ENCODE measurements around the gene RPL29. TPM values are rescaled to one million over a fixed set of nuclear protein-coding genes. Genes with fewer than 3 reads are reported as not detected.

Gene RPL29
- total RNA-seq, 2 experiments from 2014 or later: 1,843 to 1,901 TPM

GRCh38 chr3:51970606-51971300 is 24.9 kb downstream of the RPL29 start:
- Mint-ChIP-seq H3K4me3 (peak overlapping the region; percentile 67), H3K9me3 (no peaks in the 10 kb centered on the region), H3K36me3 (ENCODE audit: low read depth) (peaks cover 15% of the 10 kb centered on the region), H3K4me1 (ENCODE audit: low read depth) (peaks cover 55% of the 10 kb centered on the region), H3K27me3 (no peaks in the 10 kb centered on the region), H3K27ac (peak overlapping the region; percentile 42)
- CTCF ChIA-PET: interaction anchor here (1.1 to 4.7 kb wide), 2 partner anchors 12 to 13 kb away, joined by 3 to 46 read pairs; partner anchors contain the start of gene ACY1
- Histone ChIP-seq H3K36me3 (ENCODE audit: insufficient read depth, low read length) (no peaks in the 10 kb centered on the region), H3K9me3 (ENCODE audit: control insufficient read depth in 1 of 2, insufficient read depth in 1 of 2, low read length in 2 of 2) (no peaks in the 10 kb centered on the region), H3K4me1 (ENCODE audit: insufficient read depth, low read length) (peaks cover 61% of the 10 kb centered on the region), H3K4me3 (ENCODE audit: low read length) (no peak overlapping the region), H3K27ac (ENCODE audit: low read depth in 1 of 2, low read length in 2 of 2) (no peak overlapping the region), H3K27me3 (ENCODE audit: control insufficient read depth in 1 of 2, insufficient read depth in 2 of 2, low read length in 2 of 2) (no peaks in the 10 kb centered on the region)
- DNase-seq: no peak
- no peak for TF ChIP-seq CTCF (IDR thresholded peaks at IDR 0.05)
- POLR2A ChIA-PET: interaction anchor here (1.7 to 1.8 kb wide), 2 partner anchors 12 to 29 kb away, joined by 5 to 6 read pairs; partner anchors contain the start of genes PARP3 and RRP9
- no peak for ATAC-seq (ENCODE audit: poor library complexity)
- intact Hi-C loops (cut with DNase I, micrococcal nuclease): no loop called here

- Histone ChIP-seq H3K27me3 (ENCODE audit: control insufficient read depth in 1 of 2, insufficient read depth in 2 of 2, low read length in 2 of 2) (no peaks in the 10 kb centered on the region), H3K27ac (ENCODE audit: low read depth in 1 of 2, low read length in 2 of 2) (no peak overlapping the region), H3K36me3 (ENCODE audit: insufficient read depth, low read length) (no peaks in the 10 kb centered on the region), H3K9me3 (ENCODE audit: control insufficient read depth in 1 of 2, insufficient read depth in 1 of 2, low read length in 2 of 2) (no peaks in the 10 kb centered on the region), H3K4me1 (ENCODE audit: insufficient read depth, low read length) (peaks cover 55% of the 10 kb centered on the region), H3K4me3 (ENCODE audit: low read length) (no peak overlapping the region)
- no peaks in the 10 kb centered on the region for H3K9me3 Mint-ChIP-seq
- H3K4me3 Mint-ChIP-seq: no peak overlapping the region
- ATAC-seq (ENCODE audit: poor library complexity) (no peak), DNase-seq (no peak)
- ChIA-PET CTCF (interaction anchor here (1.1 kb wide), 1 partner anchor 13 kb away, joined by 3 read pairs; no protein-coding TSS in a partner anchor), POLR2A (interaction anchor here (1.7 to 1.8 kb wide), 2 partner anchors 13 to 28 kb away, joined by 5 to 6 read pairs; partner anchors contain the start of genes PARP3 and RRP9)
- no peaks in the 10 kb centered on the region for H3K27me3 Mint-ChIP-seq
- no peak for TF ChIP-seq CTCF (IDR thresholded peaks at IDR 0.05)
- intact Hi-C loops (cut with DNase I, micrococcal nuclease): no loop called here
- H3K27ac Mint-ChIP-seq: no peak overlapping the region
- peaks cover 10% of the 10 kb centered on the region for H3K36me3 Mint-ChIP-seq (ENCODE audit: low read depth)
- H3K4me1 Mint-ChIP-seq (ENCODE audit: low read depth): peaks cover 54% of the 10 kb centered on the region
These were observed 25.9 kb downstream of the RPL29 start for GRCh38 chr3:51969841-51970240.

GRCh38 chr3:51968883-51969678 is 26.6 kb downstream of the RPL29 start:
- H3K4me1 Mint-ChIP-seq (ENCODE audit: low read depth): peaks cover 47% of the 10 kb centered on the region
- peaks cover 7% of the 10 kb centered on the region for H3K36me3 Mint-ChIP-seq (ENCODE audit: low read depth)
- Histone ChIP-seq H3K27ac (ENCODE audit: low read depth in 1 of 2, low read length in 2 of 2) (peak overlapping the region in 1 of 2 donors; percentile 4), H3K9me3 (ENCODE audit: control insufficient read depth in 1 of 2, insufficient read depth in 1 of 2, low read length in 2 of 2) (no peaks in the 10 kb centered on the region), H3K36me3 (ENCODE audit: insufficient read depth, low read length) (no peaks in the 10 kb centered on the region), H3K4me3 (ENCODE audit: low read length) (no peak overlapping the region), H3K27me3 (ENCODE audit: control insufficient read depth in 1 of 2, insufficient read depth in 2 of 2, low read length in 2 of 2) (peaks cover 0 to under 1% of the 10 kb centered on the region in 2 experiments), H3K4me1 (ENCODE audit: insufficient read depth, low read length) (peaks cover 48% of the 10 kb centered on the region)
- no peaks in the 10 kb centered on the region for H3K9me3 Mint-ChIP-seq
- ChIA-PET CTCF (interaction anchor here (0.8 to 1.1 kb wide), 2 partner anchors 14 to 87 kb away, joined by 3 read pairs; no protein-coding TSS in a partner anchor), POLR2A (interaction anchor here (0.9 to 4.2 kb wide), 4 partner anchors 13 to 27 kb away, joined by 5 to 24 read pairs (median 6); partner anchors contain the start of genes ACY1, PARP3, RPL29 and RRP9)
- H3K27ac Mint-ChIP-seq: peak overlapping the region; percentile 26
- H3K4me3 Mint-ChIP-seq: peak overlapping the region; percentile 91
- ATAC-seq (ENCODE audit: poor library complexity) (no peak), DNase-seq (no peak)
- H3K27me3 Mint-ChIP-seq: no peaks in the 10 kb centered on the region
- TF ChIP-seq CTCF (IDR thresholded peaks at IDR 0.05): no peak
- intact Hi-C loops (cut with DNase I, micrococcal nuclease): no loop called here

Measured in CD4-positive, alpha-beta T cell (primary cell).